ENCODE results near the gene PLBD2. TPM values are rescaled to one million over a fixed set of nuclear protein-coding genes. Genes with fewer than 3 reads are reported as not detected.

The PLBD2 gene
- total RNA-seq, 1 donor from 2014 or later: 102 TPM

DNA sequence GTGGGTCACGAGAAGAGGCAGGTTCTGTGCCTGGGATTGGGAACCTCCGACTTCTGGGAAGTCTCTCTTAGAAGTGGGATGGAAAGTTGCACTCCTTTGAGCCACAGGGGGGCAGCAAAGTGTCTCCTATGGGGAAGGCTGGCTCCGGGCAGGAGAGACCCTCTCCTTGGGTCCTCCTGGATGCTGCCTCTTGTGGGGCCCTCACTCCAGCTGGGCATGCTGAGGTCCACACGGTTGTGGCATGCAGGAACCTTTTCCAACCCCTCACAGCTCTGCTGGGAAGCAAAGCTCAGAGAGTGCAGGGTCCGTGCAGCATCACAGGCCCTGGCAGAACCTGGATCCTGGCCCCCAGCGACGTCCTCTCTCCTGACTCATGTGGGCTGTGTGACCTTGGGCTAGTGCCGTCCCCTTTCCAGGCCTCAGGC lies 81.2 kb downstream of the PLBD2 start:
- Mint-ChIP-seq H3K4me1 (ENCODE audit: low read depth) (no peaks in the 10 kb centered on the region), H3K36me3 (ENCODE audit: low read depth) (no peaks in the 10 kb centered on the region), H3K27me3 (ENCODE audit: low read depth) (peaks cover 8% of the 10 kb centered on the region), H3K9me3 (ENCODE audit: low read depth) (no peaks in the 10 kb centered on the region), H3K27ac (ENCODE audit: unreplicated experiment) (no peak overlapping the region), H3K4me3 (ENCODE audit: unreplicated experiment) (no peak overlapping the region)
- TF ChIP-seq CTCF (IDR thresholded peaks at IDR 0.05): peak; percentile 82
- peak; percentile 70 for DNase-seq (ENCODE audit: low spot score)

- Mint-ChIP-seq H3K27ac (ENCODE audit: unreplicated experiment) (no peak overlapping the region), H3K27me3 (ENCODE audit: low read depth) (peaks cover 8% of the 10 kb centered on the region), H3K4me3 (ENCODE audit: unreplicated experiment) (no peak overlapping the region), H3K9me3 (ENCODE audit: low read depth) (no peaks in the 10 kb centered on the region), H3K4me1 (ENCODE audit: low read depth) (no peaks in the 10 kb centered on the region), H3K36me3 (ENCODE audit: low read depth) (no peaks in the 10 kb centered on the region)
- no peak for TF ChIP-seq CTCF (IDR thresholded peaks at IDR 0.05)
- DNase-seq (ENCODE audit: low spot score): peak; percentile 59
These were observed 81.9 kb downstream of the PLBD2 start for GRCh38 chr12:113440336-113440735.

Other genes starting within 250 kb of the PLBD2 start
- not detected in 3 replicates for gene RASAL1, start 222.8 kb upstream of the PLBD2 start, total RNA-seq
- gene CFAP73, start 208.9 kb upstream of the PLBD2 start, total RNA-seq: not detected in 3 replicates
- gene DDX54, start 173.1 kb upstream of the PLBD2 start, total RNA-seq: 44.2 to 52.7 TPM (median 44.6 TPM) in 3 replicates
- gene RITA1, start 172.9 kb upstream of the PLBD2 start, total RNA-seq: 15.5 to 20.2 TPM (median 16.7 TPM) in 3 replicates
- 35.9 to 40.0 TPM (median 37.7 TPM) in 3 replicates for gene TPCN1, start 137.1 kb upstream of the PLBD2 start, total RNA-seq
- 14.5 to 21.0 TPM (median 20.9 TPM) in 3 replicates for gene SLC8B1, start 23.5 kb upstream of the PLBD2 start, total RNA-seq
- gene SDS, start 45.3 kb downstream of the PLBD2 start, total RNA-seq: not detected in 3 replicates
- gene SDSL, start 63.8 kb downstream of the PLBD2 start, total RNA-seq: 8.4 to 9.4 TPM (median 8.7 TPM) in 3 replicates
- not detected in 3 replicates for gene LHX5, start 113.3 kb downstream of the PLBD2 start, total RNA-seq

Measured in chondrocyte (in vitro differentiated cells).